Effector memory CD4-positive, alpha-beta T cell (primary cell): ENCODE data around the gene EGFLAM.

Experiments used
- DNase-seq, 3 donors: peaks; one replicate each; pipeline ENCODE4 v3.0.0-alpha.2; 2020
- H3K27ac ChIP-seq: 2 replicates; pipeline ENCODE4 v1.7.0; 2013; ENCODE audit warnings: mild to moderate bottlenecking, low read length, moderate library complexity; ENCODE audit not compliant: insufficient read depth, poor library complexity, severe bottlenecking
- H3K27me3 ChIP-seq: replicated peaks from 2 replicates; pipeline ENCODE4 v1.7.0; 2013; ENCODE audit warnings: mild to moderate bottlenecking, low read length; ENCODE audit not compliant: insufficient read depth, control insufficient read depth, poor library complexity, severe bottlenecking
- H3K36me3 ChIP-seq: 2 replicates; pipeline ENCODE4 v1.7.0; 2013; ENCODE audit warnings: mild to moderate bottlenecking, low read length, moderate library complexity; ENCODE audit not compliant: control insufficient read depth, insufficient read depth
- H3K4me1 ChIP-seq: 2 replicates; pipeline ENCODE4 v1.7.0; 2013; ENCODE audit warnings: low read length, mild to moderate bottlenecking; ENCODE audit not compliant: control insufficient read depth, insufficient read depth, poor library complexity, severe bottlenecking
- H3K4me3 ChIP-seq: 2 replicates; pipeline ENCODE4 v1.7.0; 2013; ENCODE audit warnings: low read length, low read depth, mild to moderate bottlenecking; ENCODE audit not compliant: insufficient read depth, poor library complexity, severe bottlenecking
- H3K9me3 ChIP-seq: 2 replicates; pipeline ENCODE4 v1.7.0; 2013; ENCODE audit warnings: mild to moderate bottlenecking, low read length, moderate library complexity; ENCODE audit not compliant: control insufficient read depth

Gene EGFLAM

DNA sequence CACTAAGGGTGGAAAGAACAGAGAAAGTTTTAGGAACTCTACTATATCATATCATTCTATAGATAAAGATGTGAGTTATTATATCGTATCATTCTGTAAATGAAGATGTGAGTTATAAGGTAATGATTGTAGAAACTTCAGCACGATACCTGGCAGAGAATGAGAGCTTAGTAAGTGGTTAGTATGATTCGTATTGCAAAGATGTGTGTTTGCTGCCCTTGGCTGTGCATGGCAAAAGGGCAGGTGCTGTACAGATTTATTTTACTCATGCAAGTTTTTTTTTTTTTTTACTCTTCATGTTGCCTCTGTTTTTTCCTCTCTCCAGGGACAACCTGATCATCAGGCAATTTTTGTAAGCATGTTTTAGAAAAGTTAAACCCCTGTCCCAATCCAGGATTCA, 83.3 kb downstream of the EGFLAM start:
- H3K4me1 ChIP-seq, result no peaks in the 10 kb centered on the region
- H3K36me3 ChIP-seq, result no peaks in the 10 kb centered on the region
- H3K4me3 ChIP-seq, result no peak overlapping the region
- no peaks in the 10 kb centered on the region for H3K27me3 ChIP-seq
- no peak overlapping the region for H3K27ac ChIP-seq
- no peak for DNase-seq
- H3K9me3 ChIP-seq, result no peaks in the 10 kb centered on the region

GRCh38 chr5:38342261-38342660, 83.9 kb downstream of the EGFLAM start:
- Histone ChIP-seq H3K27ac (no peak overlapping the region), H3K27me3 (no peaks in the 10 kb centered on the region), H3K9me3 (no peaks in the 10 kb centered on the region), H3K4me3 (no peak overlapping the region), H3K36me3 (no peaks in the 10 kb centered on the region), H3K4me1 (no peaks in the 10 kb centered on the region)
- no peak for DNase-seq

DNA sequence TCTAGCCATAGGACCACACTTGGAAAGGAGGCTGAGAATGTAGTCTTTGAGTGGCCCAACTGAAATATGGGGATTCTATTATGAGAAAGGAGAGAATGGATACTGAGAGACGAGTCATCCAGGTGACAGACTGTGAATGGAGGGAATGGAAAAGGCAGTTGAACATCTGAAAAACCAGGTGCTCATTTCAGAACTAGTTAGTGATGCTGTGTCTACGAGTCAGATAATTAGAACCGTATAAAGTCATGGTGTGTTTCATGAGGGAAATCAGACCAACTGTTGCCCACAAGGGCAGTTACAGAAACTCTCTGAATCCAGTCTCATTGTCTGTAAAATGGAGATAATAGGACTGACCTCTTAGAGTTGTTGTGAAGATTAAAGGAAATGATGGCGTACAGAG, 86.5 kb downstream of the EGFLAM start:
- H3K27ac ChIP-seq, result no peak overlapping the region

GRCh38 chr5:38346593-38346992, 88.2 kb downstream of the EGFLAM start:
- DNase-seq, result no peak
- Histone ChIP-seq H3K36me3 (no peaks in the 10 kb centered on the region), H3K4me1 (no peaks in the 10 kb centered on the region), H3K9me3 (no peaks in the 10 kb centered on the region), H3K27me3 (no peaks in the 10 kb centered on the region), H3K4me3 (no peak overlapping the region), H3K27ac (no peak overlapping the region)

More for the DNA sequence above, 86.5 kb downstream of the EGFLAM start:
- H3K36me3 ChIP-seq, result no peaks in the 10 kb centered on the region
- no peaks in the 10 kb centered on the region for H3K4me1 ChIP-seq
- H3K9me3 ChIP-seq, result no peaks in the 10 kb centered on the region
- no peaks in the 10 kb centered on the region for H3K27me3 ChIP-seq
- DNase-seq, result no peak
- H3K4me3 ChIP-seq, result no peak overlapping the region

DNA sequence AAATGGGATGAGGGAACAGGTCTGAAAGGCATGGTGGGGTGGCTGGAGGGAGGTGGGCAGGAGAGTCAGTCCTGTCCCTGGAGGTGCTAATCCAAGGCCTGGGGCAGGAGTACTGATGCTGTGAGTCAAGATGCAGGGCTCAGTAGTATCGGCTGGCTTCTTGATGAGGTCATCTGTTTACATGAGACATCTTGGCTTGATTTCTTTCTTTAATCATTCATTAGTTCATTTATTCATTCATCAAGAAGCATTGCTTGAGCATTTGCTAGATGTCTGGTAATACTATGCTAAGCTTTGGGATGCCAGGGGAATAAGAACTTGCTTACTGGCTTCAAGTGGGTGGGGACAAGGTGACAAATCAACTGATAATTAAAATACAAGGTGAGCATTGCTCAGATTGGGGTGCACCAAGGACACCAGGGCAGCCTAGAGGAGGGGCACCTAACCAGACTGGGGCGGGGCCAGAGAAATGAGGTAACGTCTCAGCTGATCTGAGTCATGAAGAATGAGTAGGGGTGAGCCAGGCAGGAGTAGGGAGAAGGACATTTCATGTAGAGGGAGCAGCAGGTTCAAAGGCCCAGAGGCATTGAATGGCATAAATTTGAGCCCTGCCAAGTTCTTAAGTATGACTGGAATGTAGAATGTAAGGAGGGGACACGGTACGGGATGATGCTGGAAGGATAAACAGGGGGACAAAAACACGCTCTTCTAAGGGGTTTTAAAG, 88.8 kb downstream of the EGFLAM start:
- H3K27ac ChIP-seq, result no peak overlapping the region
- no peak for DNase-seq
- no peaks in the 10 kb centered on the region for H3K4me1 ChIP-seq
- H3K27me3 ChIP-seq, result no peaks in the 10 kb centered on the region
- no peaks in the 10 kb centered on the region for H3K9me3 ChIP-seq
- H3K4me3 ChIP-seq, result no peak overlapping the region
- H3K36me3 ChIP-seq, result no peaks in the 10 kb centered on the region

GRCh38 chr5:38347896-38348295, 89.5 kb downstream of the EGFLAM start:
- DNase-seq, result no peak
- no peak overlapping the region for H3K27ac ChIP-seq
- no peaks in the 10 kb centered on the region for H3K36me3 ChIP-seq
- H3K4me3 ChIP-seq, result no peak overlapping the region
- H3K9me3 ChIP-seq, result no peaks in the 10 kb centered on the region
- H3K27me3 ChIP-seq, result no peaks in the 10 kb centered on the region
- H3K4me1 ChIP-seq, result no peaks in the 10 kb centered on the region

GRCh38 chr5:38360323-38361061, 102.1 kb downstream of the EGFLAM start:
- no peak for DNase-seq
- H3K4me3 ChIP-seq, result no peak overlapping the region
- H3K27me3 ChIP-seq, result no peaks in the 10 kb centered on the region
- no peaks in the 10 kb centered on the region for H3K4me1 ChIP-seq
- no peaks in the 10 kb centered on the region for H3K9me3 ChIP-seq
- H3K27ac ChIP-seq, result no peak overlapping the region
- no peaks in the 10 kb centered on the region for H3K36me3 ChIP-seq

DNA sequence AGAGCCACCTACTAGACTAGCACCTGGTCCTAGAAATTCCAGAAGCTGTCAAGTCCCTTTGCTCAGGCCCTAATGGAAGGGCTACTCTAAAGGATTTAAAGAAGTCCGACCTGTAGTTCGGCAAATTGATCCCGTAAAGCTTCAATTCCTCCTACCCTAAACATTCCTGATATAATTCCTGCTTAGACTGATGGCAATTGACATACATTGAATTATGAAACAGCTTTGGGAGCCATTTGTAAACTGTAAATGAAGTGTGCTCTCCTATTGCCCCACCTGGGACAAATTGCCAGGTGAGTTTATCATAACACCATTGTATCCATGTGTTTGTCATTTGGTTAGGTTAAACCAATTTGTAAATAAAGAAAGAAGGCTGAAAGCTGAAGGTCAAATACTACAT, 104.4 kb downstream of the EGFLAM start:
- no peak for DNase-seq
- no peak overlapping the region for H3K4me3 ChIP-seq
- no peak overlapping the region for H3K27ac ChIP-seq
- no peaks in the 10 kb centered on the region for H3K27me3 ChIP-seq
- H3K9me3 ChIP-seq, result no peaks in the 10 kb centered on the region
- no peaks in the 10 kb centered on the region for H3K36me3 ChIP-seq
- H3K4me1 ChIP-seq, result no peaks in the 10 kb centered on the region

DNA sequence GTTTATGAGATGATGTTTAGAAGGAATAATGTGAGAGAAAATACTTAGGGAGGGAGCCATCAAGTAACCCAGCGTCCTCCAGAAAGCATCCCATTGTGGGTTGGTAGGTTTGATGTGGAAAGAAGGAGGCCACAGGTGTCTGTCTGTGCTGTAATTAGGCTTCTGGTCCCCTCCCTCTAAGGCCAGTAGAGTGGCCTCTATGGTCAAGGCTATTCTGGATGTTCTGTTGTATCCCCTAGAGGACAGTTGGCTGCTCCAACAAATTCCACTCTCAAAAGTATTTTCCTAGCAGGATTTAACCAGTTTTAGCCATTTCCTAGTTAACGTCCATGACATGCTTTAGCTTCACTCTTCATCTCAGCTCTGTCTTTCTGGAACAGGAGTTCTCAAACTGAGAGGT, 106.5 kb downstream of the EGFLAM start:
- Histone ChIP-seq H3K4me1 (no peaks in the 10 kb centered on the region), H3K36me3 (no peaks in the 10 kb centered on the region), H3K27me3 (no peaks in the 10 kb centered on the region), H3K27ac (no peak overlapping the region), H3K4me3 (no peak overlapping the region), H3K9me3 (no peaks in the 10 kb centered on the region)
- no peak for DNase-seq

DNA sequence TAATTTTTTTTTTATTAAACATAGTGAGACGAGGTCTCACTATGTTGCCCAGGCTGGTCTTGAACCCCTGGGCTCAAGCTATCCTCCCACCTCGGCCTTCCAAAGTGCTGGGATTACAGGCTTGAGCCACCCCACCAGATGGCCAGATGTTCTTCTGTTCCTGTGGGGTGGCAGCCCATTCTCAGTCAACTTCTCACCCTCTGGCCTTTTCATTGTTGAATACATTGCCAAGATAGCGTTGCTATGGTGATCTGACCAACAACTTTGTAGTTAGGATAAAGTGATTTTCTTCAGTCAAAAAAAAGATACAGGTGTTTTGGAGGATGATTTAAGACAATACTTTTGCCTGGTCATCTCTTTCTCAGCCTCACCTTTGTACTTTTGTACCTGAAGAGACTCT, 109.1 kb downstream of the EGFLAM start:
- DNase-seq, result no peak
- no peaks in the 10 kb centered on the region for H3K27me3 ChIP-seq

More for the DNA sequence above, 109.1 kb downstream of the EGFLAM start:
- Histone ChIP-seq H3K4me3 (no peak overlapping the region), H3K4me1 (no peaks in the 10 kb centered on the region), H3K27ac (no peak overlapping the region), H3K36me3 (no peaks in the 10 kb centered on the region), H3K9me3 (no peaks in the 10 kb centered on the region)
